Upper lobe of right lung (tissue), 1 donor: Measurements from ENCODE around the gene DCBLD2. TPM values are rescaled to one million over a fixed set of nuclear protein-coding genes. Genes with fewer than 3 reads are reported as not detected.

Source experiments
- ATAC-seq: fragments of 200-7000 bp; cut with Tn5 transposase; one replicate; pipeline ENCODE4 v1.9.1; 2020; ENCODE audit warnings: mild to moderate bottlenecking, moderate library complexity
- DNase-seq: peaks from one replicate; pipeline ENCODE4 v3.0.0-alpha.2; 2020
- H3K27ac ChIP-seq: fragments of 200-600 bp; one replicate; pipeline ENCODE4 v1.8.0; 2022
- H3K27me3 ChIP-seq: fragments of 200-600 bp; one replicate; pipeline ENCODE4 v1.8.0; 2022; ENCODE audit warnings: mild to moderate bottlenecking
- H3K36me3 ChIP-seq: fragments of 200-600 bp; one replicate; pipeline ENCODE4 v1.8.0; 2022
- H3K4me1 ChIP-seq: fragments of 200-600 bp; one replicate; pipeline ENCODE4 v1.8.0; 2022
- H3K4me3 ChIP-seq: fragments of 200-600 bp; one replicate; pipeline ENCODE4 v1.8.0; 2022; ENCODE audit warnings: mild to moderate bottlenecking
- H3K9me3 ChIP-seq: fragments of 200-600 bp; one replicate; pipeline ENCODE4 v1.8.0; 2022
- intact Hi-C: fragments of 100-400 bp; cut with DNase I; formaldehyde crosslinking; loops from one replicate; pipeline ENCODE4 v1.11.0; 2022
- total RNA-seq: library from RNA; stranded (reverse); fragmentation: NEBNext Ultra II Directional; extraction: Animal tissue kit (Norgen Biotek cat#: 25700); gene quantifications from one replicate; pipeline ENCODE4 v1.2.1, GENCODE V29; 2021
- TF ChIP-seq, protein P1 (sequence below): fragments of 200-600 bp; IDR thresholded peaks from one replicate; pipeline ENCODE4 v1.8.0; 2022; ENCODE audit warnings: antibody characterized with exemption
- donor health status: DM: no; HTN: yes; CAD: no; lungs with severe emphysema.

DCBLD2 gene
- total RNA-seq, 1 donor from 2014 or later: 35.8 TPM

DNA sequence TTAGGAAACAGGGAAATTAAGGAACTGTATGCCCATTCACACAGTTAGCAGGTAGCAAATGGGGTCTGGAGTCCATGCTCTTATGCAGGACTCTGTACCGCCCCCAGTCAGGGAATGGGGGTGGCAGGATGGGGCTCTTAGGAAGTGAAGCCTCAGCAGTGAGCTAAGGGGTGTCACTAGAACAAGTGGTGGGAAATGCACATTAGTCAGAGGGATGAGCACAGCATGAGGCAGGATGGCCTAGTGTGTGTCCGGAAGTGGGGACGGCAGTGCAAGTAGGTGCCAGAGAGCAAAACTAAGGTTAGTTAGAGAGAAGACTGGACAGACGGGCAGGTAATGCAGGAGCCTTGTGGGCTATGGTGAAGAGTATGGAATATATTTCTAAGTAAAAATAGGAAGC, 77.7 kb downstream of the DCBLD2 start:
- intact Hi-C loops: no loop called here
- ATAC-seq (no peak), DNase-seq (no peak)
- Histone ChIP-seq H3K9me3 (no peaks in the 10 kb centered on the region), H3K4me3 (no peak overlapping the region), H3K27ac (no peak overlapping the region), H3K36me3 (peaks cover 15% of the 10 kb centered on the region), H3K27me3 (no peaks in the 10 kb centered on the region), H3K4me1 (no peaks in the 10 kb centered on the region)
- TF ChIP-seq, protein P1, sequence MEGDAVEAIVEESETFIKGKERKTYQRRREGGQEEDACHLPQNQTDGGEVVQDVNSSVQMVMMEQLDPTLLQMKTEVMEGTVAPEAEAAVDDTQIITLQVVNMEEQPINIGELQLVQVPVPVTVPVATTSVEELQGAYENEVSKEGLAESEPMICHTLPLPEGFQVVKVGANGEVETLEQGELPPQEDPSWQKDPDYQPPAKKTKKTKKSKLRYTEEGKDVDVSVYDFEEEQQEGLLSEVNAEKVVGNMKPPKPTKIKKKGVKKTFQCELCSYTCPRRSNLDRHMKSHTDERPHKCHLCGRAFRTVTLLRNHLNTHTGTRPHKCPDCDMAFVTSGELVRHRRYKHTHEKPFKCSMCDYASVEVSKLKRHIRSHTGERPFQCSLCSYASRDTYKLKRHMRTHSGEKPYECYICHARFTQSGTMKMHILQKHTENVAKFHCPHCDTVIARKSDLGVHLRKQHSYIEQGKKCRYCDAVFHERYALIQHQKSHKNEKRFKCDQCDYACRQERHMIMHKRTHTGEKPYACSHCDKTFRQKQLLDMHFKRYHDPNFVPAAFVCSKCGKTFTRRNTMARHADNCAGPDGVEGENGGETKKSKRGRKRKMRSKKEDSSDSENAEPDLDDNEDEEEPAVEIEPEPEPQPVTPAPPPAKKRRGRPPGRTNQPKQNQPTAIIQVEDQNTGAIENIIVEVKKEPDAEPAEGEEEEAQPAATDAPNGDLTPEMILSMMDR: no peak

DNA sequence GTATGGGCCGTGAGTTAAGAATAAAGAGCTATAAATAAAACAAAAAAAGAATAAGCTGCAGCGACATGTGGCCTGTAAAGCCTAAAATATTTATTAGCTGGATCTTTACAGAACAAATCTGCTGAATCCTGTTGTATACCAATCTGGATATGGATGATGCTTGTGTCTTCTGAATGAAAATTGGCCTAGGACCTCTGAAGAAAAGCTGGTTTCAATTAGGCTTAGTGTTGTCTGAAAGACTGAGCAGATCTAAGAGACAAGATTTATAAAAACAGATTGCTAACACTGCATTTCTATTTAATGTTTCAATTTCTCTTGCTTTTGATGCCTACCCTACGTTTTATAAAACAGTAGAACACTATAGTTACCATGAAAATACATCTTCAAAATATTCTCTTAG, 80.4 kb downstream of the DCBLD2 start:
- Histone ChIP-seq H3K9me3 (no peaks in the 10 kb centered on the region), H3K4me1 (no peaks in the 10 kb centered on the region), H3K27ac (no peak overlapping the region), H3K4me3 (no peak overlapping the region), H3K36me3 (peaks cover 33% of the 10 kb centered on the region), H3K27me3 (no peaks in the 10 kb centered on the region)
- TF ChIP-seq, protein P1: no peak
- DNase-seq (no peak), ATAC-seq (no peak)
- intact Hi-C loops: no loop called here

DNA sequence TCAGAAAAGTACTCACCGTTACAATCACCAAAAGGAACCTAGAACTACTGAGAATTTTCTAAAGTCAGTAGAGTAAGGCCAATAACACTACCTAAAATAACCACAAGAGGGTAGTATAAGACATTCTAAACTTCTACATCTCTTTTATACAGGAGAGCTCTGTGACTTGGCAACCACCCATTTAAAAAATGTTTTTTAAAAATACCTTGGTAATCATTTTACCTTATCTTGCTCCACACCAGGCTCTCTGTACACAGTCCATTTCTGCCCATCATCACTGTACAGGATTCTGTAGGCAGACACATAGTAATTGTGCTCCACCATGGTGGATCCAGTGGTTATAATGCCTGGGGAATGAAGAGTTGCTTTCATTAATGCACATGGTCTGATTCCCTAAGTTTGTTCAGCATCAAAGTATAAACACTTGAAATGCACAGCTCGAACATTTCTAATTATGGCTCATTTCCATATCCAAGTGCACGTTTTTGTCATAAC, 83.9 kb downstream of the DCBLD2 start:
- ATAC-seq (peak; percentile 87), DNase-seq (no peak)
- Histone ChIP-seq H3K4me3 (no peak overlapping the region), H3K27me3 (no peaks in the 10 kb centered on the region), H3K9me3 (no peaks in the 10 kb centered on the region), H3K36me3 (peaks cover 33% of the 10 kb centered on the region), H3K27ac (no peak overlapping the region), H3K4me1 (no peaks in the 10 kb centered on the region)
- TF ChIP-seq, protein P1: peak; percentile 87
- intact Hi-C loops: loop anchor here (5.0 kb wide), 1 partner anchor 175 kb away; no protein-coding TSS in a partner anchor

DNA sequence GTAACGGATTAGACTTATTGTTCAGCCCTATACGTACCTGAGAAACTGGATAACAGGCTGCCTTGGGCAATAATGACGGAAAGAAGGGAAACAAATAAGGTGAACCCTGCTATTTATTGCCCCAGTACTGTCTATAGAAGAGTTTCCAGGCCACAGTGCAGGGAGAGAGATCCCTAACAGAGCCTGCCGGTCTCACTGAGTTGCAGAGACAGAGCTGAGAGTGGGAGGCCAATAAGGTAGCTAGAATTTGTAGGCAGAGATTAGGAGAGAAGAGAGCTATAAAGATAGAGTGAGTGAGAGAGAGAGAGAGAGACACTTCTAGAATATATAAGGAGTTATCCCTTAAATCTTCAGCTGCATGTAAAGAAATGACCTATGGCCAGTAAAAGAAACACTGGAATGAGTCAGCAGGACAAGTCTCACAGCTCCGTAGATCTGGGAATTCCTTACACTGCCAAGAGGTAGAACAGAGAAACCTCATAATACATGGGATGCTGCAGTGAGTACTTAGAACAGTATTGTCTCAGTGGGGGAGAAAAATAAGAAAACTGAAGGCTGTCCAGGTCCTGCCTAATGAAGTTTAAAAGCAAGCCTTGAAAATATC, 86.6 kb downstream of the DCBLD2 start:
- no peaks in the 10 kb centered on the region for H3K27me3 ChIP-seq
- TF ChIP-seq, protein P1: no peak
- no peak for DNase-seq
- peaks cover 22% of the 10 kb centered on the region for H3K36me3 ChIP-seq
- H3K27ac ChIP-seq: no peak overlapping the region
- peaks cover 5% of the 10 kb centered on the region for H3K4me1 ChIP-seq
- H3K9me3 ChIP-seq: no peaks in the 10 kb centered on the region
- intact Hi-C loops: loop anchor here (5.0 kb wide), 1 partner anchor 177 kb away; no protein-coding TSS in a partner anchor
- no peak for ATAC-seq
- no peak overlapping the region for H3K4me3 ChIP-seq

DNA sequence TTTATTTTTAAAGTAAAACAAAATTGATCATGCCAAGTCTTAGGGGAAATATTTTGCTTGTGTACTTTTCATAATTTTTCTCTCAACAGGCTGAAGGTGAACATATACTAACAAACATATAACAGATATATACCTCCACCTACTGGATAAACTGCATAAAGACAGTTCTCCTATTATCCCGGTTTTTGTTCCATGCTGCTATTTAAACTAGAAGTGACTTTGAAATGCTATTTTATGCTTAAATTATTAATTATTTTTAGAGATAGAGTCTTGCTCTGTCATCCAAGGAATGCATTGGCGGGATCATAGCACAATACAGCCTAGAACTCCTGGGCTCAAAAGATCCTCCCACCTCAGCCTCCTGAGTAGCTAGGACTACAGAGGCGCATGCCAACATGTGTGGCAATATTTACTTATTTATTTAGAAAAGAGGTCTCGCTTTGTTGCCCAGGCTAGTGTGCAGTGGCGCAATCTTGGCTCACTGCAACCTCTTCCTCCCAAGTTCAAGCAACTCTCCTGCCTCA, 88.6 kb downstream of the DCBLD2 start:
- Histone ChIP-seq H3K9me3 (no peaks in the 10 kb centered on the region), H3K4me3 (no peak overlapping the region), H3K27me3 (no peaks in the 10 kb centered on the region), H3K4me1 (peaks cover 5% of the 10 kb centered on the region), H3K27ac (no peak overlapping the region), H3K36me3 (peaks cover 22% of the 10 kb centered on the region)
- TF ChIP-seq, protein P1: peak; percentile 71
- peak; percentile 74 for ATAC-seq
- intact Hi-C loops: no loop called here
- peak; percentile 68 for DNase-seq
